Mesendoderm (in vitro differentiated cells): Measurements from ENCODE around the gene NAPA.

Experiments used
- DNase-seq: peaks from one replicate; pipeline ENCODE4 v3.0.0; 2013
- H2AK5ac ChIP-seq: 2 replicates; pipeline ENCODE4 v1.6.1; 2013; ENCODE audit warnings: low read length, inconsistent platforms
- H2BK120ac ChIP-seq: 2 replicates; pipeline ENCODE4 v1.6.1; 2013; ENCODE audit warnings: low read depth, mild to moderate bottlenecking, low read length, moderate library complexity, mixed read lengths
- H2BK15ac ChIP-seq: replicated peaks from 2 replicates; pipeline ENCODE4 v1.6.1; 2013; ENCODE audit warnings: low read depth, mild to moderate bottlenecking, moderate library complexity
- H2BK5ac ChIP-seq: 2 replicates; pipeline ENCODE4 v1.6.1; 2013; ENCODE audit warnings: low read length, inconsistent platforms
- H3K18ac ChIP-seq: 2 replicates; pipeline ENCODE4 v1.6.1; 2013; ENCODE audit warnings: mild to moderate bottlenecking, low read length, mixed read lengths
- H3K23ac ChIP-seq: one replicate; pipeline ENCODE4 v1.6.1; 2013; ENCODE audit warnings: low read length
- H3K27ac ChIP-seq: 2 replicates; pipeline ENCODE4 v1.5.1; 2013; ENCODE audit warnings: low read depth, mild to moderate bottlenecking, inconsistent platforms, low read length, moderate library complexity
- H3K27me3 ChIP-seq: 2 replicates; pipeline ENCODE4 v1.6.1; 2013; ENCODE audit warnings: low read length, control low read depth, mild to moderate bottlenecking, inconsistent platforms; ENCODE audit not compliant: insufficient read depth, poor library complexity
- H3K36me3 ChIP-seq: 2 replicates; pipeline ENCODE4 v1.6.1; 2013; ENCODE audit warnings: low read length, inconsistent platforms; ENCODE audit not compliant: control insufficient read depth, insufficient read depth
- H3K4ac ChIP-seq: one replicate; pipeline ENCODE4 v1.6.1; 2013; ENCODE audit warnings: low read depth, mild to moderate bottlenecking, low read length, moderate library complexity
- H3K4me1 ChIP-seq: 2 replicates; pipeline ENCODE4 v1.6.1; 2013; ENCODE audit warnings: low read depth, low read length, inconsistent platforms; ENCODE audit not compliant: control insufficient read depth
- H3K4me2 ChIP-seq: 2 replicates; pipeline ENCODE4 v1.6.1; 2013; ENCODE audit warnings: low read length
- H3K4me3 ChIP-seq: 2 replicates; pipeline ENCODE4 v1.5.1; 2013; ENCODE audit warnings: mild to moderate bottlenecking, low read length
- H3K56ac ChIP-seq: one replicate; pipeline ENCODE4 v1.6.1; 2013; ENCODE audit warnings: low read length
- H3K79me1 ChIP-seq: 2 replicates; pipeline ENCODE4 v1.6.1; 2013; ENCODE audit warnings: low read length, inconsistent platforms
- H3K79me2 ChIP-seq: 2 replicates; pipeline ENCODE4 v1.6.1; 2013; ENCODE audit warnings: mild to moderate bottlenecking, low read length; ENCODE audit not compliant: control insufficient read depth, insufficient read depth
- H3K9ac ChIP-seq: 2 replicates; pipeline ENCODE4 v1.6.1; 2013; ENCODE audit warnings: low read length, inconsistent platforms
- H4K5ac ChIP-seq: one replicate; pipeline ENCODE4 v1.6.1; 2013; ENCODE audit warnings: low read length
- H4K8ac ChIP-seq: one replicate; pipeline ENCODE4 v1.6.1; 2013; ENCODE audit warnings: low read depth, mild to moderate bottlenecking, control low read depth, low read length, moderate library complexity
- WGBS: extraction: QIAGEN DNeasy Blood & Tissue Kit; methylation state at CpG from one replicate; pipeline ENCODE4 v1.1.7; 2013; ENCODE audit warnings: low lambda C conversion rate, missing lambda C conversion rate; ENCODE audit not compliant: insufficient coverage; ENCODE audit errors: extremely low coverage; 5-methylcytosine and 5-hydroxymethylcytosine counted together

The NAPA gene

DNA sequence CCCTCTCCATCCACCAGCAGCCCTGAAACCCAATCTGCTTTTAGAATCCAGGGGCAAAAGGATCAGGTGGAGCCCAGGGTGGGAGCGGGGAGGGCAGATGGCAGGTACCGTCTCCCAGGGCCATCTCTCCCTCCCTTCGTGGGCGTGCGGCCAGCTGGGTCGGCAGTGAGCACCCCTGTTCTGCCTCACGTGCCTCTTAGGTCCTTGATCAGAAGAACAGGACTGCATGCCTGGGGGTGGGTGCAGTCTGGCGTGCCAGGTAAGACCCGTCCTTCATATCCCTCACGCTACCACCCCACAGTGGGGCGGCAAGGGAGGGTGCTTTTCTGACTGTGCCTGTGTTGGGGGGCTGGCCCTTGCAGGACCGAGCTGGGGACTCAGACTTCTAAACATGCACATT lies 45.1 kb downstream of the NAPA start:
- H3K56ac ChIP-seq = no peak overlapping the region
- DNase-seq = no peak
- H3K79me2 ChIP-seq = no peaks in the 10 kb centered on the region
- H2AK5ac ChIP-seq = no peak overlapping the region
- H2BK120ac ChIP-seq = no peak overlapping the region
- no peak overlapping the region for H3K4ac ChIP-seq
- H3K27ac ChIP-seq = no peak overlapping the region
- peaks cover under 1% of the 10 kb centered on the region for H3K4me1 ChIP-seq
- no peaks in the 10 kb centered on the region for H3K27me3 ChIP-seq
- no peak overlapping the region for H4K5ac ChIP-seq
- H4K8ac ChIP-seq = no peak overlapping the region
- H3K18ac ChIP-seq = no peak overlapping the region
- no peaks in the 10 kb centered on the region for H3K79me1 ChIP-seq
- H3K4me3 ChIP-seq = no peak overlapping the region
- no peak overlapping the region for H2BK5ac ChIP-seq
- WGBS = no CpG with 5 or more reads among the region's 12 CpGs
- H3K23ac ChIP-seq = no peak overlapping the region
- no peak overlapping the region for H2BK15ac ChIP-seq
- H3K36me3 ChIP-seq = no peaks in the 10 kb centered on the region
- H3K4me2 ChIP-seq = no peak overlapping the region
- H3K9ac ChIP-seq = no peak overlapping the region

- no peaks in the 10 kb centered on the region for H3K27me3 ChIP-seq
- no peak overlapping the region for H3K27ac ChIP-seq
- no peaks in the 10 kb centered on the region for H3K79me1 ChIP-seq
- no peak overlapping the region for H2BK5ac ChIP-seq
- no peak overlapping the region for H3K4me3 ChIP-seq
- no peak overlapping the region for H3K4me2 ChIP-seq
- H4K5ac ChIP-seq = no peak overlapping the region
- no peak overlapping the region for H2BK15ac ChIP-seq
- no peak overlapping the region for H2BK120ac ChIP-seq
- H3K4me1 ChIP-seq = peaks cover 2% of the 10 kb centered on the region
- H2AK5ac ChIP-seq = no peak overlapping the region
- no CpG with 5 or more reads among the region's 6 CpGs for WGBS
- no peak overlapping the region for H3K56ac ChIP-seq
- no peak overlapping the region for H3K18ac ChIP-seq
- H3K36me3 ChIP-seq = no peaks in the 10 kb centered on the region
- no peak for DNase-seq
- H3K23ac ChIP-seq = no peak overlapping the region
- H3K4ac ChIP-seq = no peak overlapping the region
- H4K8ac ChIP-seq = no peak overlapping the region
- no peak overlapping the region for H3K9ac ChIP-seq
- H3K79me2 ChIP-seq = no peaks in the 10 kb centered on the region
These were observed 45.5 kb downstream of the NAPA start for GRCh38 chr19:47469363-47469700.

DNA sequence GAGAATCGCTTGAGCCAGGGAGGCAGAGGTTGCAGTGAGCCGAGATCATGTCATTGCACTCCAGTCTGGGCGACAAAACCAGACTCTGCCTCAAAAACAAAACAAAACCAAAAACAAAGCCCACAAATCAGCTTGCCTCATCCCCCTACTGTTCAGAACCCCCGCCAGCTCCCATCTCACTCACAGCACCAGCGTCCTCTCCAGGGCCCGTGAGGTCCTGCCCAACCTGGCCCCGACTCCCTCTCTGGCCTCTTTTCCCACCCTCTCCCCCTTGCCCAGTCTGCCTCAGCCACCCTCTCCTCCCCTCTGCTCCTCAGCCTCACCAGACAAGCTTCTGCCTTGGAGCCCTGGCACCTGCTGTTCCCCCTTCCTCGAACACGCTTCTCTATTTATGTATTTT lies 46.9 kb downstream of the NAPA start:
- Histone ChIP-seq H4K5ac (no peak overlapping the region), H3K79me1 (no peaks in the 10 kb centered on the region), H3K56ac (no peak overlapping the region), H3K4me2 (no peak overlapping the region), H3K18ac (no peak overlapping the region), H2AK5ac (no peak overlapping the region), H3K27ac (no peak overlapping the region), H3K36me3 (no peaks in the 10 kb centered on the region), H4K8ac (no peak overlapping the region), H3K9ac (no peak overlapping the region), H2BK5ac (no peak overlapping the region), H3K23ac (no peak overlapping the region), H2BK120ac (no peak overlapping the region), H3K79me2 (no peaks in the 10 kb centered on the region), H3K4me3 (no peak overlapping the region), H3K4ac (no peak overlapping the region), H3K4me1 (peaks cover 2% of the 10 kb centered on the region), H2BK15ac (no peak overlapping the region), H3K27me3 (no peaks in the 10 kb centered on the region)
- no peak for DNase-seq
- WGBS = no CpG with 5 or more reads among the region's 9 CpGs

DNA sequence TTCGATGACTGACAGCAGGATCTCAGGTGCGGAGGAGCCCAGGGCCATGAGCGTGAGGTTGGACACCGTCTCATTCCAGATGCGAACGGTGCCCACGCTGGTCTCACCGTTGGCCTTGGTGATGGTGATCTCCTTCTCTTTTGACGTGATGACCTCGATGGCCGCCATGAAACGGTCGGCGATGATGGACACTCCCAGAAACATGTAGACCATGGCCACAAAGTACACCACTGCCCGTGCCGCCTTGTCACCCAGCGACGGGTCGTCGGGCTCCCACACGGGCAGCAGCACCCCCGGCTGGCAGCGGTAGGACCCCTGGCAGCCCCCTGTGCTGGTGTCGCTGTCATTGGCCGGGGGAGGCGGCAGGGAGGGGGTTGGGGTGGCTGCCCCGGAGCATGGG lies 48.9 kb downstream of the NAPA start:
- H3K79me1 ChIP-seq = no peaks in the 10 kb centered on the region
- H3K27ac ChIP-seq = no peak overlapping the region
- H3K23ac ChIP-seq = no peak overlapping the region
- no peak overlapping the region for H3K56ac ChIP-seq
- DNase-seq = no peak
- H3K4me3 ChIP-seq = no peak overlapping the region
- H3K18ac ChIP-seq = no peak overlapping the region
- H3K79me2 ChIP-seq = no peaks in the 10 kb centered on the region
- no peaks in the 10 kb centered on the region for H3K27me3 ChIP-seq
- H2AK5ac ChIP-seq = no peak overlapping the region
- no peak overlapping the region for H2BK15ac ChIP-seq
- no peak overlapping the region for H3K9ac ChIP-seq
- no peak overlapping the region for H2BK5ac ChIP-seq
- H2BK120ac ChIP-seq = no peak overlapping the region
- H4K8ac ChIP-seq = no peak overlapping the region
- H3K4ac ChIP-seq = no peak overlapping the region
- H3K4me2 ChIP-seq = no peak overlapping the region
- no CpG with 5 or more reads among the region's 27 CpGs for WGBS
- H3K4me1 ChIP-seq = peaks cover 2% of the 10 kb centered on the region
- no peaks in the 10 kb centered on the region for H3K36me3 ChIP-seq
- no peak overlapping the region for H4K5ac ChIP-seq

GRCh38 chr19:47464675-47465419 lies 50.0 kb downstream of the NAPA start:
- Histone ChIP-seq H3K4me1 (peaks cover 2% of the 10 kb centered on the region), H3K79me1 (no peaks in the 10 kb centered on the region), H2BK120ac (no peak overlapping the region), H2BK5ac (no peak overlapping the region), H3K36me3 (no peaks in the 10 kb centered on the region), H3K56ac (no peak overlapping the region), H3K27me3 (no peaks in the 10 kb centered on the region), H3K4me3 (no peak overlapping the region), H3K18ac (no peak overlapping the region), H3K23ac (no peak overlapping the region), H2BK15ac (no peak overlapping the region), H4K8ac (no peak overlapping the region), H3K4ac (no peak overlapping the region), H3K9ac (no peak overlapping the region), H3K27ac (no peak overlapping the region), H2AK5ac (no peak overlapping the region), H4K5ac (no peak overlapping the region), H3K79me2 (no peaks in the 10 kb centered on the region), H3K4me2 (no peak overlapping the region)
- WGBS = 100% methylated on average over 1 of the region's 10 CpGs
- DNase-seq = no peak

GRCh38 chr19:47461876-47462275 lies 53.0 kb downstream of the NAPA start:
- Histone ChIP-seq H3K27ac (no peak overlapping the region), H3K4me3 (no peak overlapping the region), H3K79me1 (no peaks in the 10 kb centered on the region), H3K27me3 (peaks cover 9% of the 10 kb centered on the region), H3K4me1 (peaks cover 2% of the 10 kb centered on the region), H3K36me3 (no peaks in the 10 kb centered on the region), H3K4ac (no peak overlapping the region), H4K5ac (no peak overlapping the region), H2AK5ac (no peak overlapping the region), H3K56ac (no peak overlapping the region), H4K8ac (no peak overlapping the region), H3K9ac (no peak overlapping the region), H3K23ac (no peak overlapping the region), H2BK5ac (no peak overlapping the region), H3K79me2 (no peaks in the 10 kb centered on the region), H3K4me2 (no peak overlapping the region), H3K18ac (no peak overlapping the region), H2BK15ac (no peak overlapping the region), H2BK120ac (no peak overlapping the region)
- DNase-seq = no peak
- WGBS = no CpG with 5 or more reads among the region's 5 CpGs
